ENCODE results near the gene GATB.

The GATB gene

GRCh38 chr4:151692821-151693673 lies 67.8 kb downstream of the GATB start:
- DNase-seq, result no peak

DNA sequence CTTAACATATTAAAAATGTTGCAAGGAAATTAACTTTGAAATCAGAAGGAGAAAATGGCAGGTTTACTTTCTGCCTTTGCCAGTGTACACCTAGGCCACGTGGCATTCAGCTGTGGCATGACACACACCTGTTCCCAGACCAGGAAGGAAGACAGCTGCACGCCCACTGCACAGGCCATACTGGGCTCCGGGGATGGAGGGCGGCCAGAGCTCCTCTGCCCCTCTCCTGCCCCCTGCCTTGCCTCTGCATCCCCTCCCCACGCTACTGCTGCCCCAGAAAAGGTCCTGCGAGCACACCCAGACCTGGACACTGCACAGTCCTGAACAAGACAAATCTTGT lies 68.4 kb downstream of the GATB start:
- DNase-seq, result no peak

DNA sequence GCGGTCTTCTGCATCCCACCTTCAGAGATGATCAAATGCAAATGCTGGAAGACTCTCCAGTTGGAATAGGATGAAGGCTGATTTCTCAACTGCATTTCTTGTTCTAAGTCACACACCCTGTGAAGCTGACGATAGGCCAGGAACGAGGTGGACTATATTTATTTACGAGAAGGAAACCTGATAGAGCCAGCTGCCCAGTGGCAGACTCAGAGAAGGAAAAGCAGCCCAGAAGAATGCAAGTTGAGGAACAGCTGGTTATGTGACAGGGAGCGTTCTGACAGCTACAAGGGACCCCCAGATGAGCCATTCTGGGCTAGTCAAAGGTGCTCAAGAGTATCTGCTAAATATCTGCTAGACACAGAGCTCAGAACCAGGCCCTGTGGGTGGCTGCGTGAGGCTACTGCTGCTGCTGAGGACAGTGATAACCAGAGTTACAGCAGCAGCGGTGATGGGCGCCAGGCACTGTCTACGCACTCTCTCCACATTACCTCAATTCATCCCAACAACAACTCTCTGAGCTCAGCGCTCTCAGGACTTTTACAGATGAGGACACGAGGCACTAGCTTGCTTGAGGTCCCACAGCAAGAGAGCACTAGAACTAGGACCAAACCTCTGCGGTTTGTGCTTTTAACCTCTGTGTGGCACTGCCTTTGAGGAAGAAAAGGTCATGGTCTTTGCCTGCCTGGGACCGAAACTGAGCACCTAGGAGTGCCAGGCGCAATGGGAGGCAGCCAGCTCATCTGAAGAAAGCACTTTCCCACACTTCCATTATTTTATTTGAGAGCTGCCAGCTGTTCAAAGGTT lies 69.0 kb downstream of the GATB start:
- no peak for DNase-seq

- no peak for DNase-seq
Measured at GRCh38 chr4:151690876-151691275, 69.9 kb downstream of the GATB start.

DNA sequence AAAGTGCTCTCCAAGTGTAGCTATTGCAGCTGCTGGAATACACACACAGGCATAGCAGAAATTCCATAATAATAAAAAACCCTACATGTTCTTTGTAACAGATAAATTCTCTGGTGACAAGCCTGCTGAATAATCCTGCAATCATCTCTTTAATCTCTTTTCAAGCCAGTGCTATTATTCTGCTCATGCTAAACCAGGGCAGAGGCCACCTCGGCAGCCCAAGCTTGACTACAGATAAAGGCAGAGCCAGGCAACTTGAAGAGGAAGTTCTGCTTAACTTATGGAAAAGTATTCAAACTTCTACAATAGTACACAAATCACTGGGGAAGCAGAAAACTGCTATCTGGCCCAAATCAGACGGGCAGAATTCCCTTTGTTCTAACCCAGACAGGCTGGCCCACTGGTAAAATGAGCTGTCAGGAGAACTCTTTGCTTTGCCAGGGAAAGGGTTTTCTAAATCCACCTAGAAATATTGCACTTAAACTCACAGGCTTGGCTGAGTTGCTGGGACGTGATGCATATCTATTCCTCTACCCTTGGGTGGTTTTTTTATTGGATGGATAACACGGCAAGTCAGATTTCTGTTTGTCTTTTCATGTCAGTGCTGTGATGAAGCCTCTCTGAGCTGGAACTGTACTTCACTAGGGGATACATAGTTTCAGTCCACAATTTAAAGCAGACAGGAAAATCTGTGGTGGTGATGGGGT lies 70.5 kb downstream of the GATB start:
- DNase-seq, result no peak

DNA sequence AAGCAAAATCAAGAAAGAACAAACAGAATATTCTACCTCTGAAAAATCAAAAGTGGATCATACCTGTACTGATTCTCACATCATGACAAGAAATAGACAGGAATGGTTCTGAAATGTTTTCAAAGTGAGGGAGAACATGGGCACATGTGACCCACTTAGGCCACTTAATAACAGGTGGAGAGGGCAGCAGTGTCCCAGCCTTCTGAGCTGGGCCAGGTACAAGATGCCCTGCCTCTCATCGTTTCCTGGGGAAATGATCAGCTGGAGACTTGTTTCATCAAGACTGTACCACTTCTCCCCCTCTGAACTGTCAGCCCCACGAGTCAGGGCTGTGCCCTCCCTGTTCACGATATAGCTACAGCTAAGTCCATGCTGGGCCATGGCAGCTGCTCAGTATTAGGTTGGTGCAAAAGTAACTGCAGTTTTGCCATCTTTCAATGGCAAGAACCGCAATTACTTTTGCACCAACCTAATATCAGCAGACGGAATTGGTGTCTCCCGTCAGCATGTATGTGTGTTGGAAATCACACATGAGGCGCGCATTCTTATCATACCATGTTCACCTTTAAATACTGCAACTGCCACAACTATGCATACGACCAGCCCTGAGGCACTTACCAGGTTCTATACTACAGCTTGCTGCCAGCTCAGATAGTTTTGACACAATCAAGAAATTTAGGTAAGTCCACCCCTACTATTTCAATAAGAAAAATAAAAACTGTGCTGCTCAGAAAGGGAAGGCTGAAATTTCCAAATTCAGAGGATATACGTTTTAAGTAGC lies 71.4 kb downstream of the GATB start:
- no peak for DNase-seq

GRCh38 chr4:151688785-151689043 lies 72.1 kb downstream of the GATB start:
- DNase-seq, result no peak

GRCh38 chr4:151688003-151688784 lies 72.6 kb downstream of the GATB start:
- no peak for DNase-seq

- DNase-seq, result no peak
Measured at GRCh38 chr4:151687021-151687640, 73.7 kb downstream of the GATB start.

DNA sequence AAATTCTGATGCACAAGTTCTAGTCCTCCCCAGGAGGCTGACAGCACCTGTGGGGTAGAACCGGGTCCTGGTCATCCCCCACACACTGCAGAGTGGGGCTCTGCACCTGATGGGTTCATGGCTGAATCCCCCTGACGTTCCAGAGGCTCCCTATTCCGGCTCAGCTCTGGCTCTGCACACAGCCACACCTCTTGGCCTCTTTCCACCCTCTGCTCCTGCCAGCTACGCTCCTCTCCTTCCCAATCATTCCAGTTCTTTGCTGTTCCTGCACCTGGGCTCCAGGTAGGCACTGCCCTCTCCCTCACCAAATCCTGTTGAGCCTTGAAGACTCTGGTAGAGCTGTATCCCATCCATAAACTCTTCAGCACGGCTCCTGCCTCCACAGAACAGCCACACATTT lies 75.5 kb downstream of the GATB start:
- DNase-seq, result no peak

DNA sequence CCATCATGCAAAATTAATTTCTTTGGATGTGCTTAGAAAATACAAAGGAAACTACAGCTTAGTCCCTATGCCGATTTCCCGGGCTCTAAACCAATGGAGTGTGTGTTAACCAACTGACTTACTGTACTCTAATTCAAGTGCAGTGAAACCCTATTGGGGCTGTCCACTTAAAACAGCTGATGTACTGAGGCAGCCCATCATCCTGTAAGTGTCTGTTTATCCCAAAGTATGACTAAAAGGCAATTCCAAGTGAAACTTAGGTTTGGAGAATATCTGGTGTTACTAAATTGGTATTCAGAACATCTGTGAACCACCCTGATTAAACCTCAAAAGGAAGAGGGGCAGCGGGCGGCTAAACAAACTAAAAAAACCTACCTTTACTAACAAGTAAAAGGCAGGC lies 79.7 kb downstream of the GATB start:
- DNase-seq, result no peak

DNA sequence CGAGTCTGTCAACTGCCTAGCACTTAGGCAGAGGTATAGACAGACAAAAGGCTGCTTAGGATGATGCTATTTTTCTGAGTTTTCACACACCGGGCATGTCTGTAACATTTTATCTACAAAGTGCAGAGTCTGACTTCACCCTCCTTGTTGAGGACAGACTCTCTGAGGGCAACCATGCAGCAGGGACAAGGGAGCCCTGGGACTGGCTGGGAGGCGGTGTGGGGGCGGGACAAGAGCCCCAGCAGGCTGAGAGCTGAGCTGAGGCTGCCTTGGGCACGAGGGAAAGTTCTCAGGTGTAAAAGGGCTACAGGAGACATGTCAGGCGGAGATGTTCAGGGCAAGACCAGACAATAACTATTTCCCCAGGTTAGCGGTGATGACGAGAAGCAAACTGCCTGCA lies 81.6 kb downstream of the GATB start:
- DNase-seq, result no peak

DNA sequence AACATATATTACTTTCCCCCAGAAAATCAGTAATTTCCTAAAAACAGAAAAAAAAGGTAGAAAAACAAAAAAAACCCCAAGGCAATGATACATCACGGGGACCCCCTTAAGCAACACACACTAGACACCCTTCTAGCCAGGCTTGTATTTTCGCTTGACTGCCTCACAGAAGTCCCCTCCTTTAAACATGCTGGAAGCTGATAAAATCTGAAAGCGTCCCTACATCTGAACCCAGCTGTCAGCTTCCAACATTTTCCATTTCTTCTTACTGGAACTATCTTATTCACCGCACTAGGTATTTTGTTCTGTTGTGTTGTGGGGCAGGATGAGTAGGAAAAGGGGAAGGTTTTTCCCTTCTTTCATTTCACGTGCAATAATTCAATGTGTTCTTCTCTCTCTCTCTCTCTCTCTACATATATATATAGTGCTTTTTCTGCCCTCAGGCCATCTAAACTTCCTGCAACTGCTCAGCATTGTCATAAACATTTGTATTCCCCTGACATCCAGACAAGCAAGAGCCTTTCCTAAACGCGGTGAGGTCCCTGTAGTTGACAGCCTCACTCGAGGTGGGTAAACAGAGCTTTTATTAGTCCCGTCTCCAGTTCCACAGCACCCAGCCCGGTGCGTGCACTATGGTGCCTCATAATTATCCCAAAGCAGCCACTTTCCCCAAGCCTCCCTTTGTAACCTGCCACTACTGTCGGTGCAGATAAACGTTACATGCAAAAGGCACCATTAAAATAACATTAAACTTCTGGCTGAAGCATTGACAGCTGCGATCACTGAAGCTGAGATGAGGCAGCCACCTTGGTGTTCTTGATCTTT lies 82.5 kb downstream of the GATB start:
- DNase-seq, result no peak

- no peak for DNase-seq
Measured at GRCh38 chr4:151677193-151677592, 83.6 kb downstream of the GATB start.

- no peak for DNase-seq
Measured at GRCh38 chr4:151676301-151676700, 84.5 kb downstream of the GATB start.

DNA sequence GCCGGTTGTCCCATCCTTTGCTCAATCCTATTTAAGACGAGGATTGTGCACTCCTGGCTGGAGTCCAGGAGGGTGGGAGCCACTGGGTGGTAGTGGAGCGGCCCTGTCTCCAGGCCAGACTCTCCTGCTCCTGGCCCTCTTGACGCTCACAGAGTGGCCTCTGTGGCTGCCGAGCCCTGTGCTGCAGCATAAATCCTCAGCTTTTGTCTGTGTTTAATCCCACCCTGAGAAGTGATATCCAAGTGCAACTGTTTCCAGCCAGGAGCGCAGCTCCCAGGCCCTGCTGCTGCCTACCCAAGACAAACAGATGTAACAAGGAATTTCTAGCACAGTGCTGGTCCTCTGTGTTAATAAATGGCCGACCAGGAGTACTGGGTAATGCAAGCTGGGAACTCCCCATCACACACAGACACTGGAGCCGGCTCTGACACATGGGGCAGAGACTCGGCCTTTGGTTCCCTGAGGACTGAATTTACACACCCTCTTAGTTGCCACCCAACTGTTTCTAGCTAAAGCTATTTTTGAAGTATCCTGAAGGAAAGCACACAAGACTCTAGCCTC lies 85.3 kb downstream of the GATB start:
- no peak for DNase-seq

DNA sequence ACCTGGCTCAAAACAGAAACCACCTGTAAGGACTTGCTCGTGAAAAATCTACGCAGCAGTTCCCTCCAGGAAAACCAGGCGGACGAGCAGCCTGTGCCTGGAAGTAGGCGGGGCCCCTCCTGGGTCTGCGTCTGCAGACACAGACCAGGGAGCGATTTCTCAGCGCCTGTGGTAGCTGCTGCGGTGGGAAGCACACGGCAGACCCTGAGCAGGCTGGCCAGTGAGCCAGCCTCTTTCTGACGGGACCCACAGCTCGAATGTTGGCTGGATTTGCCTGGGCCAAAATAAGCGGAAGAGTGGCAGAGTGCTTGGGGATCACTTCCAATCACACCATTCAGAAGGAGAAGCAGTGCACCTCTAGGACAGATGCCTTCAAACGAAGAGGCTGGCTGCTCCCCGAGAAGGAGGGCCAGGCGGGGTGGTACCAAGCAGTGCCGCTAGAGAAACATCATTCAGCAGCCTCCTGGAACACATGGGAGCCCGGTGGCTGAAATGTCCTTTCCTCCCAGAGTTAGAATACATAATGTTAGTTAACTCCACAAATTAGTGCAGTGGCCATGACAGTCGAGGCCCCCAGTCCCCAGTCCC lies 85.9 kb downstream of the GATB start:
- DNase-seq, result no peak

GRCh38 chr4:151673908-151674520 lies 86.8 kb downstream of the GATB start:
- no peak for DNase-seq

DNA sequence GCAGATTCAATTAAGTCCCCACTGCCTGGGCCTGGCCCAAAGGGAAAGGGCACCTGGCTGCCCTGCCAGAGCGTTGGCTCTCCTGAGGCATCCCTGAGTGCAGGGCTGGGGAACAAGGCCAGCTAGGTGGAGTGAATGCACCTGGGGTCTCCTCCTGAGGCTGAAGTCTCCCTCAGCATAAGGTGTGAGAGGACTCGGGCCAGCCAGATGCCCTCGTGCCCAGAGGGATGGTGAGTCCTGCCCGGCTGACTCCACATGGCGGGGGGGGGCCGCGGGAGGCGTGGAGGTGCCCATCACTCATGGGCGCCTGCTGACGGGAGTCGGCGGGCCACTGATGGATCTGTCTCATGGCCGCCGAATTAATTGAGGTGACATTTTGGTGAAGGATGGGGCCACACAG lies 87.8 kb downstream of the GATB start:
- no peak for DNase-seq
